ENCODE data around the gene SMCR8. TPM values are rescaled to one million over a fixed set of nuclear protein-coding genes. Genes with fewer than 3 reads are reported as not detected.

The SMCR8 gene
- total RNA-seq, 1 donor from 2014 or later: 20.3 TPM

GRCh38 chr17:18339933-18340332 lies 24.8 kb downstream of the SMCR8 start:
- no peak overlapping the region for H2AFZ ChIP-seq (ENCODE audit: low read depth, low read length)
- no peak overlapping the region for H3K9ac ChIP-seq (ENCODE audit: low read length)
- H3K4me3 ChIP-seq (ENCODE audit: insufficient read depth, low read depth, low read length): no peak overlapping the region
- H3K4me2 ChIP-seq (ENCODE audit: low read length): no peak overlapping the region
- H3K4me3 Mint-ChIP-seq (ENCODE audit: unreplicated experiment): no peak overlapping the region
- peaks cover 8% of the 10 kb centered on the region for H3K9me3 Mint-ChIP-seq (ENCODE audit: unreplicated experiment)
- H3K36me3 Mint-ChIP-seq (ENCODE audit: low read depth, unreplicated experiment): peaks cover 32% of the 10 kb centered on the region
- no peak overlapping the region for H3K27ac Mint-ChIP-seq (ENCODE audit: unreplicated experiment)
- peaks cover 2% of the 10 kb centered on the region for H3K36me3 ChIP-seq (ENCODE audit: insufficient read depth, low read length)
- TF ChIP-seq CTCF (IDR thresholded peaks at IDR 0.05; ENCODE audit: insufficient read depth, low read depth, low read length) (no peak), EZH2 (IDR thresholded peaks at IDR 0.05; ENCODE audit: insufficient read depth, low read length) (no peak)
- H3K79me2 ChIP-seq (ENCODE audit: insufficient read depth, low read length): no peaks in the 10 kb centered on the region
- no peaks in the 10 kb centered on the region for H3K4me1 Mint-ChIP-seq (ENCODE audit: low read depth, unreplicated experiment)
- no peaks in the 10 kb centered on the region for H3K9me3 ChIP-seq (ENCODE audit: insufficient read depth, low read depth, low read length)
- no peaks in the 10 kb centered on the region for H4K20me1 ChIP-seq (ENCODE audit: insufficient read depth, low read length)
- H3K27me3 Mint-ChIP-seq (ENCODE audit: low read depth, unreplicated experiment): no peaks in the 10 kb centered on the region
- no peak for DNase-seq (ENCODE audit: low read depth)
- H3K27me3 ChIP-seq (ENCODE audit: insufficient read depth, low read length): no peaks in the 10 kb centered on the region
- H3K27ac ChIP-seq (ENCODE audit: low read depth, low read length): no peak overlapping the region
- no peak for FAIRE-seq
- no peaks in the 10 kb centered on the region for H3K4me1 ChIP-seq (ENCODE audit: insufficient read depth, low read length)

GRCh38 chr17:18344021-18344420 lies 28.9 kb downstream of the SMCR8 start:
- Mint-ChIP-seq H3K27ac (ENCODE audit: unreplicated experiment) (no peak overlapping the region), H3K9me3 (ENCODE audit: unreplicated experiment) (peaks cover 5% of the 10 kb centered on the region), H3K27me3 (ENCODE audit: low read depth, unreplicated experiment) (no peaks in the 10 kb centered on the region), H3K36me3 (ENCODE audit: low read depth, unreplicated experiment) (peaks cover 25% of the 10 kb centered on the region), H3K4me1 (ENCODE audit: low read depth, unreplicated experiment) (no peaks in the 10 kb centered on the region), H3K4me3 (ENCODE audit: unreplicated experiment) (no peak overlapping the region)
- H3K36me3 ChIP-seq (ENCODE audit: insufficient read depth, low read length): peaks cover 2% of the 10 kb centered on the region
- no peak overlapping the region for H3K27ac ChIP-seq (ENCODE audit: low read depth, low read length)
- no peaks in the 10 kb centered on the region for H4K20me1 ChIP-seq (ENCODE audit: insufficient read depth, low read length)
- H3K4me1 ChIP-seq (ENCODE audit: insufficient read depth, low read length): no peaks in the 10 kb centered on the region
- no peaks in the 10 kb centered on the region for H3K9me3 ChIP-seq (ENCODE audit: insufficient read depth, low read depth, low read length)
- no peak overlapping the region for H3K4me3 ChIP-seq (ENCODE audit: insufficient read depth, low read depth, low read length)
- no peaks in the 10 kb centered on the region for H3K27me3 ChIP-seq (ENCODE audit: insufficient read depth, low read length)
- TF ChIP-seq EZH2 (IDR thresholded peaks at IDR 0.05; ENCODE audit: insufficient read depth, low read length) (no peak), CTCF (IDR thresholded peaks at IDR 0.05; ENCODE audit: insufficient read depth, low read depth, low read length) (no peak)
- no peaks in the 10 kb centered on the region for H3K79me2 ChIP-seq (ENCODE audit: insufficient read depth, low read length)
- FAIRE-seq (no peak), DNase-seq (ENCODE audit: low read depth) (no peak)
- no peak overlapping the region for H2AFZ ChIP-seq (ENCODE audit: low read depth, low read length)
- no peak overlapping the region for H3K9ac ChIP-seq (ENCODE audit: low read length)
- no peak overlapping the region for H3K4me2 ChIP-seq (ENCODE audit: low read length)

GRCh38 chr17:18353541-18353940 lies 38.4 kb downstream of the SMCR8 start:
- Histone ChIP-seq H3K36me3 (ENCODE audit: insufficient read depth, low read length) (no peaks in the 10 kb centered on the region), H3K9me3 (ENCODE audit: insufficient read depth, low read depth, low read length) (no peaks in the 10 kb centered on the region), H2AFZ (ENCODE audit: low read depth, low read length) (no peak overlapping the region), H3K4me2 (ENCODE audit: low read length) (no peak overlapping the region), H3K27me3 (ENCODE audit: insufficient read depth, low read length) (no peaks in the 10 kb centered on the region), H4K20me1 (ENCODE audit: insufficient read depth, low read length) (no peaks in the 10 kb centered on the region), H3K79me2 (ENCODE audit: insufficient read depth, low read length) (no peaks in the 10 kb centered on the region), H3K4me3 (ENCODE audit: insufficient read depth, low read depth, low read length) (no peak overlapping the region), H3K27ac (ENCODE audit: low read depth, low read length) (no peak overlapping the region), H3K9ac (ENCODE audit: low read length) (no peak overlapping the region), H3K4me1 (ENCODE audit: insufficient read depth, low read length) (peaks cover 2% of the 10 kb centered on the region)
- peaks cover 3% of the 10 kb centered on the region for H3K4me1 Mint-ChIP-seq (ENCODE audit: low read depth, unreplicated experiment)
- no peaks in the 10 kb centered on the region for H3K27me3 Mint-ChIP-seq (ENCODE audit: low read depth, unreplicated experiment)
- no peaks in the 10 kb centered on the region for H3K9me3 Mint-ChIP-seq (ENCODE audit: unreplicated experiment)
- FAIRE-seq (no peak), DNase-seq (ENCODE audit: low read depth) (no peak)
- H3K4me3 Mint-ChIP-seq (ENCODE audit: unreplicated experiment): no peak overlapping the region
- TF ChIP-seq CTCF (IDR thresholded peaks at IDR 0.05; ENCODE audit: insufficient read depth, low read depth, low read length): no peak
- no peak for TF ChIP-seq EZH2 (IDR thresholded peaks at IDR 0.05; ENCODE audit: insufficient read depth, low read length)
- H3K36me3 Mint-ChIP-seq (ENCODE audit: low read depth, unreplicated experiment): no peaks in the 10 kb centered on the region
- no peak overlapping the region for H3K27ac Mint-ChIP-seq (ENCODE audit: unreplicated experiment)
